Hippocampal formation (tissue), 2 donors: Measurements from ENCODE around the gene CDC42.
"Not testable (repeated sequence)": the region's sequence is repeated elsewhere in the genome, so short reads cannot be mapped to it uniquely, and the experiment has no call there.

ENCODE experiments used
- DNase-seq, 2 donors: peaks; one replicate each; lab custom pipeline; 2025; lab: John Stamatoyannopoulos, UW

The CDC42 gene

DNA sequence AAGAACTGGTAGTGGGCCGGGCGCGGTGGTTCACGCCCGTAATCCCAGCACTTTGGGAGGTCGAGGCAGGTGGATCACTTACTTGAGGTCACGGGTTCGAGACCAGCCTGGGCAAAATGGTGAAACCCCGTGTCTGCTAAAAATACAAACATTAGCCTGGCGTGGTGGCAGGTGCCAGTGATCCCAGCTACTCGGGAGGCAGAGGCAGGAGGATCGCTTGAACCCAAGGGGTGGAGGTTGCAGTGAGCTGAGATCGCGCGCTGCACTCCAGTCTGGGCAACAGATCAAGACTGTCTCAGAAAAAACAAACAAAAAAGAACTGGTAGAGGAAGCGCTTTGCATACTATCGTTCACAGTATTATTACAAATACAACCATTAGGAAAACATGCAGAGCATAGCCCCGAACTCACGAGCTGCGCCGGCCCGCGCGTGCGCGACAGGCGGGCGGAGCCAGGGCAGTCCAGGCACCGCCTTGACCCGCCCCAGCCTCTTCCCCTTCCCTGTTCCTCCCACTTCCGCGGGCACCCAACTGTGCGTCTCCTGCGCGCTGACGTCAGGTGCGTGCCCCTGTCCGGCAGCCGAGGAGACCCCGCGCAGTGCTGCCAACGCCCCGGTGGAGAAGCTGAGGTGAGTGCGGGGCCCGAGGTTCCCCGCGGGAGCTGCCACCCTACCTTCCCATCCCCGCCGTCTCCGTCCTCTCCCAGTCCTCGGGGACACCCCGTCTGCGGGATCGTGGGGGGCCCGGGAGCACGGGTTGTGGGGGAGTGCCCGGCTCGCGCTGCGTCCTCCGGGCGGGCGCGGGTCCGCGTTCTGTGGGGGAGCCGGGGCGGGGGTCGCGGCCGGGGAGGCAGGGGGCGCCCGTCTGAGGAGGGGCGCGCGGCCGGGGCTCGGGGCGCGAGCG, at the start of gene CDC42:
CDC42 (plus strand) TSS at position 595 of the 902 bp plus-strand sequence. CDS start 25,770 bp downstream, outside the sequence.
- peak; percentile 92 to 97 for DNase-seq

DNA sequence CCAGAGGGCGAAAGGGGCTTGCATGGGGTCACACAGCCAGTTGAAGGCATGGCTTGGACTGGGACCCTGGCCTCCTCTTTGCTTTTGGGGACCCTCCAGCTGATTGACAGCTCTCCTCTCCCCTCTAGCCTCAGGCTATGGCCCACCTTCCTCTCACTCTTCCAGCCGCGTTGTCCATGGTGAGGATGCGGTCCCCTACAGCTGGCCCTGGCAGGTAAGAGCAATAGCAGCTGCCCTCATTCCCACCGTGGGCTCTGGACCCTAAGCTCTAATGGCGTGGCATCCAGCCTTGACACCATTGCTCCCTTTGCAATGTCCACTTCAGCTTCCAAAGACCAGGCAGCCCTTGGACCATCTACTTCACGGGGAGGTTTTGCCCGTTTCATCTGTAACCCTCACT, 49.6 kb upstream of the CDC42 start:
- not testable (repeated sequence) for DNase-seq

DNA sequence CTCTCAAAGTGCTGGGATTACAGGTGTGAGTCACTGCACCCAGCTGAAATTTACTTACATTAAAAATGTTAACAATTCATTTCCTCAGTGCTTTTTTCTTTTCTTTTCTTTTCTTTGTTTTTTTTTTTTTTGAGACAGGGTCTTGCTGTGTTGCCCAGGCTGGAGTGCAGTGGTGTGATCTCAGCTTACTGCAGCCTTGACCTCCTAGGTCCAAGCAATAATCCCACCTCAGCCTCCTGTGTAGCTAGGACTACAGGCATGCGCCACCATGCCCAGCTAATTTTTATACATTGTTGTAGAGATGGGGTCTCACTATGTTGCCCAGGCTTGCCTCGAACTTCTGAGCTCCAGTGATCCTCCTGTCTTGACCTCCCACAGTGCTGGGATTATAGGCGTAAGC, 48.5 kb upstream of the CDC42 start:
- DNase-seq = not testable (repeated sequence)

DNA sequence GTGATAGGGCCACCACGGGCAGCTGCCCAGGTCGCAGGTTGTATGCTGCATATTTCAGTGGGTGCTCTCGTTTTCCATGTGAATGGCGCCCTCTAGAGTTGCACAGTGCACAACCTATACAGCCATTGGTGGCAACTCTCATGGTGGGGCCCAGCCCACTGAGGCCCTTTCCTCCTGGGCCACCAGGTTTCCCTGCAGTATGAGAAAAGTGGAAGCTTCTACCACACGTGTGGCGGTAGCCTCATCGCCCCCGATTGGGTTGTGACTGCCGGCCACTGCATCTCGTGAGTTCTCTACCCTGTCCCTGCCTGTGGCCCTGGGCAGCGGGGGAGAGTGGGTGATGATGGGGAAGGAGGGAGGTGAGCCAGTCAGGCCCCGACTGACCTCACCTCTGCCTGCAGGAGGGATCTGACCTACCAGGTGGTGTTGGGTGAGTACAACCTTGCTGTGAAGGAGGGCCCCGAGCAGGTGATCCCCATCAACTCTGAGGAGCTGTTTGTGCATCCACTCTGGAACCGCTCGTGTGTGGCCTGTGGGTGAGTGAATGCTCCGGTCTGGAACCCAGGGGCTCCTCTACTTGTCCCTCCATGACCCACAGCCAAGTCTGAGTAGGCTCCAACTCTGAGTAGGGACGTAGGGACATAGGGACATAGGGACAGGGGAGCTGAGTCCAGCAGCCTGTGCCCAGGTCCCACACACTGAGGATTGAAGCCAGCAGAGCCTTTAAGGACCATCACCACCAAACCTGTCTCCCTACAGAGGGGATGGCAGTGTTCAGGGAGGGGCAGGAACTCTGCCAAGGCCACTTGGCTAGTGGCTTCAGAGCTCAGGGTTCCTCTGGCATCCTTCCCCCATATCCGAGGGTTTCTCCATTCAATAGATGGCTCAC, 47.0 kb upstream of the CDC42 start:
- DNase-seq = not testable (repeated sequence)

DNA sequence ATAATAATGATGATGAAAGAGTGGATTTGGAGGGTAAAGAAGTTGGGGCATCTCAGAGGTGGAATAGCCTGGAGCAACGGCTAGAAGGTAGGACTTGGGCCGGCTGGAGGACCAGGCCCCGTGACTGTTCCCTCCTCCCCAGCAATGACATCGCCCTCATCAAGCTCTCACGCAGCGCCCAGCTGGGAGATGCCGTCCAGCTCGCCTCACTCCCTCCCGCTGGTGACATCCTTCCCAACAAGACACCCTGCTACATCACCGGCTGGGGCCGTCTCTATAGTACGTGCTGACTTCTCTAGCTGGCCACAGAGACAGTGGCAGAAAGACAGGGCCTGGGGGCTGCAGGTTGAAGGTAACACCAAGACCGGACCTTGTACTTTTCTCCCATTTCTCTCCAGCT, 45.8 kb upstream of the CDC42 start:
- DNase-seq = not testable (repeated sequence)

DNA sequence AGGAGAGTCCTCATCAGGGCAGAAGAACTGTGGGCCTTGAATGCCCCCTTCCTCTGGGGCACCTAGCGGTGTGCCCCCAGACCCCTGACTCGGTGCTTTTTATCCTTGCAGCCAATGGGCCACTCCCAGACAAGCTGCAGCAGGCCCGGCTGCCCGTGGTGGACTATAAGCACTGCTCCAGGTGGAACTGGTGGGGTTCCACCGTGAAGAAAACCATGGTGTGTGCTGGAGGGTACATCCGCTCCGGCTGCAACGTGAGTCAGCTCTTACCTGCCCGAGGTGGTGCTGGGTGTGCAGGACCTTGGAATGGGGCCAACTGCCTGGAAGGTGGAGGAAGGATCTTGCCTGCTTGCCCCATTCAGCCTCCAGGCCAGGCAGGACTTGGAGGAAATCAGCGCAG, 45.2 kb upstream of the CDC42 start:
- DNase-seq = not testable (repeated sequence)

DNA sequence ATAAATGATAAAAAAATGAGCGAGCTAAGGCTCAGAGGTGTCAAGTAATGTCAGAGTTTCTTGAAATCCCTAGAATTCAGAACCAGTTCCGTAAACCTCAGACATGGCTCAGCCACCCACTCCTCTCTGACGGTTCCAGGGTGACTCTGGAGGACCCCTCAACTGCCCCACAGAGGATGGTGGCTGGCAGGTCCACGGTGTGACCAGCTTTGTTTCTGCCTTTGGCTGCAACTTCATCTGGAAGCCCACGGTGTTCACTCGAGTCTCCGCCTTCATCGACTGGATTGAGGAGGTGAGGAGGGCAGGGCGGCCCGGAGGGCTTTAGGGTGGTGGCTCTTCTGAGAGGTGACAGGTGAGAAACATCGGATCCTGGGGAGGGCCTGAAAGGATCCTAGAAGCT, 42.9 kb upstream of the CDC42 start:
- not testable (repeated sequence) for DNase-seq

DNA sequence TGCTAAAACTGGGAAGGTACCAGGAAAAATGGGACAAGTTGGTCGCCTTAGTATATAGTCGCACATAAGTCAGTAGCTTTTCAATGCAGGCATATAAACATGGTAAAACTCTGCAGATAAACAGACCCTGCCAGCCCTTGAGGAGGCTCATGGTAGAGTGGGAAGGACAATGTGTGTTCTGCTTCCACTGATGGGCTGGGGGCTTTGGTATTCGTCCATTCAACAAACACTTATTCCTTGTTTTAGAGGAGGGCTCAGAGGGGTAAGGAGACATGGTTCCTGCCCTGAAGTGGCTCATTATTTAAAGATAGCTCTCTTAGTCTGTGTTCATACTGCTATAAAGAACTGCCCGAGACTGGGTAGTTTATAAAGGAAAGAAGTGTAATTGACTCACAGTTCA, 39.8 kb upstream of the CDC42 start:
- DNase-seq = not testable (repeated sequence)

DNA sequence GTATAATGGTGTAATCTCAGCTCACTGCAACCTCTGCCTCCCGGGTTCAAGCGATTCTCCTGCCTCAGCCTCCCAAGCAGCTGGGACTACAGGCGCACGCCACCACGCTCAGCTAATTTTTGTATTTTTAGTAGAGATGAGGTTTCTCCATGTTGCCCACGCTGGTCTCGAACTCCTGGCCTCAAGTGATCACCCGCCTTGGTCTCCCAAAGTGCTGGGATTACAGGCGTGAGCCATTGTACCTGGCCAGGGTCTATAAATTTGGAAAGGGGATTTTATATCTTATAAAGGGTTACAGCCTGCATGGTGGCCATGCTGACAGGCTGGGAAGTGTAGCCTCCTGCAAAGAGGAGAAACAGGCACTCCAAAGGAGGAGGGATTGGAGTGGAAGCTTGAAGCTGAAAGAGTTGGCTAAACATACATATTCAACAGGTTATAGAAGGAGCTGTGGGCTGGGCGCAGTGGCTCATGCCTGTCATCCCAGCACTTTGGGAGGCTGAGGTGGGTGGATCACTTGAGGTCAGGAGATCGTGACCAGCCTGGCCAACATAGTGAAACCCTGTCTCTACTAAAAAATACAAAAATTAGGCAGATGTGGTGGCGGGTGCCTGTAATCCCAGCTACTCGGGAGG, 37.8 kb upstream of the CDC42 start:
- not testable (repeated sequence) for DNase-seq

DNA sequence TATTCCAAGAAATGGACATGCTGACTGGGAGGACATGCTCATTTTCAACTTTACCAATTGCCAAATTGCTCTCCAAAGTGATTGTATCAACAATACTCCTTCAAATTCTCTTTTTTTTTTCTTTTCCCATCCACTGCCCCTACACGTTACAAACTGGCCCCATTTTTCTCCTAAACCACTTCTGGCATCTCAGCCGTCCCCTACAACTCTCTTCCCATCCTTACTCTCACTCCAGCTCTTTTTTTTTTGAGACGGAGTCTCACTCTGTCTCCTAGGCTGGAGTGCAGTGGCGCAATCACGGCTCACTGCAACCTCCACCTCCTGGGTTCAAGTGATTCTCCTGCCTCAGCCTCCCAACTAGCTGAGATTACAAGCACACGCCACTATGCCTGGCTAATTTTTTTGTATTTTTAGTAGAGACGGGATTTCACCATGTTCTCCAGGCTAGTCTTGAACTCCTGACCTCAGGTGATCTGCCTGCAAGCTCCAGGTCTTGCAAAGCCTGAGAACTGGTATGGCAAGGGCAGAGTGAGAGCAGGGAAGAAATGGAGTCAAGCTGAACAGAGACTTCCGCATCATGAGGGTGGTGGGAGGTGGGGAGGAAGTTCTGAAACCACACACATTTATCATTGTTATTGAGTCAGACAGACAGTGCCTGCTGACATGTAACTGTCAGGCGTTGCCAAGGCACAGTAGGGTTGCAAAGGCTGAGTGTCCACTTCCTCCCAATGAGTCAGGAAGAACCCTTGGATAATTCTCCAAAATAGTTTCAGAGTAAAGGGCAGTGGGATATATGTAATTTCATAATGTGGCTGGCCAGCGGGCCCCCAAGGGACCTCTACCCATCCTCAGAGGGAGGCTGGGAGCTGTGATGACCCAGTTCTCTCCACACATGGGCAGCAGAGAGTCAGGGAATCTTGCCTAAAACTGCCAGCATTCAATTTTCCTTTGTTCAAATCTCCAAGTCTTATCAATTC, 33.6 kb upstream of the CDC42 start:
- no peak for DNase-seq

DNA sequence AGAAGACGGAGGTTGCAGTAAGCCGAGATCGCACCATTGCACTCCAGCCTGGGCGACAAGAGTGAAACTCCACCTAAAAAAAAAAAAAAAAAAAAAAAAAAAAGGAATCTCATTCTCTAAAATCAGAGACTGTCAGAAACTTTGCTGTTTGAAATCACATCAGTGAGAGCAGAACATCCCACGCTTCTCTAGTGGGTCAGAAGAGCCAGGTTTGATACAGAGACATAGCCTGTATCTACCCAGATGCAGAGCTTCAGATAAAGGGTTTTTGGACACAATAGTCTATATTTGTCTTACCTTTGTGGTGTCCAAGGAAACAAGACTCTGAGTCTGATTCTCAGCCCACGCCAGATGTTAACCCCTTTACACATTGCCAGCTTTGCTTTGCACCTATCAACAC, 31.4 kb upstream of the CDC42 start:
- no peak for DNase-seq

DNA sequence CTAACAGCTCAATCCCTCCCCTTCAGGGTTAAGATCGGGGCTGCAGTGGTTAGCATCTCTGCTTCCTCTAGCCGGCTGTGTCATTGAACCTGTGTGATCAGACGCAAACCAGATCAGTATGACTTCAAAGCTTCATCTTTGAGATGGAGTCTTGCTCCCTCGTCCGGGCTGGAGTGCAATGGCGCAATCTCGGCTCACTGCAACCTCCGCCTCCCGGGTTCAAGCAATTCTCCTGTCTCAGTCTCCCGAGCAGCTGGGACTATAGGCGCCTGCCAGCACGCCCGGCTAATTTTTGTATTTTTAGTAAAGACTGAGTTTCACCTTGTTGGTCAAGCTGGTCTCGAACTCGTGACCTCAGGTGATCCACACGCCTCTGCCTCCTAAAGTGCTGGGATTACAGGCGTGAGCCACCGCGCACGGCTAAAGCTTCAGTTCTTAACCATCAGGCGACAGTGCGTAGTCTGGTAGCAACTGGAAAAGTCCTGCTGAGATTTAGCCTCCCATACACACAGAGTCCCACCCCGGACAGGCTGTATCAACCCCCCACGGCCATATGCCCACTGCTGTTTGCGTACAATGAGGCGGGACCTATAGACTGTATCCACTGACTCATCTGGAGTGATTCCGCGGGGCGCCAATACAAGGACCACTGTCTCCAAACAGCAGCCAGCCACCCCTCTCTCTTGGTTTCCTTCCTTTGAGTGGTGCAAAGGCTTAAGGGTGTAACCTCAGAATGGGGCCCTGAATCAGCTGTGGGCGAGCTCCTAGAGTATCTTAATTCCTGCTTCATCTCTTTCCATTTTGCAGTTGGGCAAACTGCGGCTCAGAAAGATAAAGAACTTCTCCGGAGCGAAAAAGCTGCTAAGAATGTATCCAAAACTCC, 27.8 kb upstream of the CDC42 start:
- DNase-seq = peak in 1 of 2 donors; percentile 67

DNA sequence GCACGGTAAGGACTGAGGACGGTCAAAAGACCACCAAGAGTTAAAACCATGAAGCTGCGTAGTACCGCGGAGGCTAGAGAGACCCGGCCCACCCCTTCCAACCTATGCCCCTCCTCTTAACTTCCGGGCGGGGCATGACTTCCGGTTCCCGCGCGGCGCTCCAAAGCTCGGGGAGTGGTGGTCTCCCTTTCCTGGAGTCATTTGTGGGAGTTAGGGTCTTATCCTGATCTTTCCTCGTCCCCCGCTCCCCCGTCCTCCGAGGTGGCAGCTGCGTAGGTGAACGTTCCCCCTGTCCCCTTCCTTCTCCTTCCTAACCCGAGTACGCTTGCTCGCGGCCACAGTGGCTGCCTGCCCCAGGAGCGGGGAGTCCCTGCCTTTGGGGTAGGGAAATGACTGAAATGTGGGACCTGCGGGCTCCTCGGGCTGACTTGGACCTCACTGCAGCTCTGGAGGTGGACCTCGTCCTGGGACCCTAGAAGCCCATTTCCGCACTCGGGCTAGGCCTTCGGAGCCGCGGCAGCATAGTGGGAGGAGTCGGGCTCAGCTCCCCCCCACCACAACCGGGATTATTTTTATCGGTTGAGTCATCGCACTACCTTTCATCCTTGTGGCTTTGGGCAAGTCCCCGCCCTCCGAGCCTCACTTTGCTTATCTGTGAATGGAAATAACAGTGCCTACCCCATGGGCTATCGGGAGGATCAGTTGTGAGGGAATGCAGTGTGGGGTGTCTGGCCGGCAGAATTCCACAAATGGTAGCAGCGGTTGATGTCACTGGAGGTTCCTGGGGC, 26.9 kb upstream of the CDC42 start:
- DNase-seq = peak; percentile 83 to 94

DNA sequence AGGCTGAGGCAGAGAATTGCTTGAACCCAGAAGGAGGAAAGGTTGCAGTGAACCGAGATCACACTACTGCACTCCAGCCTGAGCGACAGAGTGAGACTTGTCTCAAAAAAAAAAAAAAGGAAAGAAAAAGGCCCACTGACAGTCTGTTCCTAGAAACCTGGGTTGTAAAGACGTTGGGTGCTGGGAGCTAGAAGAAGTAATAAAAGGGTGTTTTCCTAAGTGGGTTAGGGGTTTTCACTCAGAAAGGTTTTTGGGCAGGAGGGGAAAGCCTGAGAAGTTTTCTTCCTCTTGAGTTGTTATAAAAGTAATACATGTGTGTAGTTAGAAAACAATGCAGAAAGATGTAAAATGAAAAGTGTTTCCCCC, 25.6 kb upstream of the CDC42 start:
- no peak for DNase-seq

DNA sequence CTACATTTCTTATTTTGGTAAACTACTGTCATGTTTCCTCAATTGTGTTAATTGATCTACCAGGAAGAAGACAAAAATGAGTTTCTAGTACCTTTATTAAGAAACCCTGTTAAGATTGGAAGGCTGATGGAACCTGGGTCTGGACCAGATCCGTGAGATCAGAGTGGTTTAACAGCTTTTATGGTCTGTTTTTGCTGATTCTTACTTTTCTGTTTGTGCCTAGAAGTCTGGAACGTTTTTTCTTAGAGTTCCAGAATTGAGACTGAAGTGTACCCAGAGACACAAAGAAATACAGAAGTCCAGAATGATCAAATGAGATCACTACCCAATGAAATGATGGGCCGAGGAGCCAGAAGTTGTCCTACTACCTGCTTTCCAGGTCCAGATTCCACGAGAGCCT, 22.5 kb upstream of the CDC42 start:
- DNase-seq = no peak

DNA sequence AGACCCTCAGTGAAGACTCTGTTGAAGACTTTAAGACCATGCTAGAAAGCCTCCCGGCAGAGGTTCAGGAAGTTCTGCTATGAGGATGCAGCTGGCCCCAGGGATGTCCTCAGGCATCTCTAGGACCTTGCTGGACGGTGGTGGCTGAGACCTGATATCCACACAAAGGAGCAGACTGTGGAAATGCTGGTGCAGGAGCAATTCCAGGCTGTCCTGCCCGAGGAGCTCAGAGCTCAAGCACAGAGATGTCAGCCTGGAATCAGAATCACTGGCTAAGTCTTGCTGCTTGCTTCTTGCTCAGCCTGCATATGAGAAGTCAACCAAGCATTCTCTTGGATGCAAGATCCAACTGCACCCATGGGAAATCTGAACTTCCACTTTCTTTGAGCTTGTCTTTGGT, 22.0 kb upstream of the CDC42 start:
- DNase-seq = no peak

DNA sequence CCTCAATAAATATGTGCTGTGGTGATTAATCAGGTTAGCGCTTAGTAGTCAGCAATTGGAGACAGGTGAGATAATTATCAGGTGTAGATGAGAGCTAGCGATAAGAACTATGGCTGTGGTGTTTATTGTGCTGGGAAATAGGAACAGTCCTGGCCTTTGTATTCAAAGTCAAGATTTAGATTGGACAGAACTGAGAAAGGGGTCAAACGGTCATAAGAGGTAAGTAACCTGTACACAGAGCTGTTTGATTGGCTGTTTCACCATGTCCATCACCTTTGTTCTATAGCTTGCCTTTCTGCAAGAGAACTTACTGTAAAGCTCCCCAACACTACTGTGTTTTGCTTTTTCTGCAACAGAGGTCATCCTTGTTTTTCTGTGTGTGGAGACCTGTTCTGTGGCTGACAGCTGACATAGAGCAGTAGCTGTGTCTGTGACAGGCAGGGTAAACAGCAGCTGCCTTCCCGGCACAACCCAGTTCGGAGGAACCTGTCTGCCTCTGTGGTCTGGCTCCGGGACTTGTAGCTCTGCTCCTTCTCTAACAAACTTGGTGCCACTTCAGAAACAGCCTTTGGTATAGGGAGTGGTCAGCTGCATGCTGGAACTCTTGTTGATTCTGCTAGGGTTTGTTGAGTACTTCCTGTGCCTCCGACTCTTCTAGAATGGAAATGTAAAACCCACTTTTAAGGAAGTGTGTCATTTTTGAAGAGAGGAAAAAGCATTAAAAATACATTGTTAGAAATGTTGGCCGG, 21.1 kb upstream of the CDC42 start:
- no peak for DNase-seq

DNA sequence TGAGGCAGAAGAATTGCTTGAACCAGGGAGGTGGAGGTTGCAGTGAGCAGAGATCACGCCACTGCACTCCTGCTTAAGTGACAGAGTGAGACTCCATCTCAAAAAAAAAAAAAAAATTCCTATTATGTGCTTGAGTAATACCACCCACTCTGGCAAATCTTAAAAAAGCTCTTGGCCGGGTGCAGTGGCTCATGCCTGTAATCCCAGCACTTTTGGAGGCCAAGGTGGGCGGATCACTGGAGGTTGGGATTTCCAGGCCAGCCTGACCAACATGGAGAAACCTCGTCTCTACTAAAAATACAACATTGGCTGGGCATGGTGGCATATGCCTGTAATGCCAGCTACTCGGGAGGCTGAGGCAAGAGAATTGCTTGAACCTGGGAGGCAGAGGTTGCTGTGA, 17.7 kb upstream of the CDC42 start:
- not testable (repeated sequence) for DNase-seq

DNA sequence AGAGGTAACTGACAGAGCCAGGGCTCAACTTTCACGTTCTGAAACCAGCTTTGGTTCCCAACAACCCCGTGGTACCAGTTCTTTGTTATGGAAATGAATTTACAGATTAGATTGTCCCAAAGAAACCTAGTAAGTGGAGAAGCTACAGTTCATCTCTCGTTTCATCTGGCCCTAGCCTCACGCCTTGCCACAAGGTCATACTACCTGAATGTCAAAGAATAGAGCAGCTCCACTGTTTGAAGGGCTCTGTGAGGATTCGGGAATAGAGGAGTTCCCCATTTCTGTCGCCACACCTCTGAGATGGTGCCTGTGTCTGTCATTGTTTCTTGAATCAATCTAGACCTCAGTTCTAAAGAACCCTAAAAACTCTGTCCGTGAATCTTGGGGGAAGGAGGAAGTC, 15.0 kb upstream of the CDC42 start:
- DNase-seq = no peak
